ENCODE results near the gene SETD4.
"Not testable (repeated sequence)": the region's sequence is repeated elsewhere in the genome, so short reads cannot be mapped to it uniquely, and the experiment has no call there.

Gene SETD4

GRCh38 chr21:36060159-36060921 is at the start of gene SETD4:
Gene SETD4 (minus strand): TSS chr21:36060526. CDS start chr21:36058888, 1,638 bp downstream.
- peak; percentile 83 for DNase-seq (ENCODE audit: low spot score)

GRCh38 chr21:36109868-36110267 is 49.5 kb upstream of the SETD4 start:
- DNase-seq (ENCODE audit: low spot score): no peak

GRCh38 chr21:36105327-36105842 is 45.1 kb upstream of the SETD4 start:
- DNase-seq (ENCODE audit: low spot score): no peak

GRCh38 chr21:36104317-36105300 is 44.3 kb upstream of the SETD4 start:
- DNase-seq (ENCODE audit: low spot score): no peak

- DNase-seq (ENCODE audit: low spot score): no peak
Observed at GRCh38 chr21:36103434-36103833, 43.1 kb upstream of the SETD4 start.

GRCh38 chr21:36100971-36101641 is 40.8 kb upstream of the SETD4 start:
- no peak for DNase-seq (ENCODE audit: low spot score)

- DNase-seq (ENCODE audit: low spot score): not testable (repeated sequence)
Observed at GRCh38 chr21:36099695-36100211, 39.4 kb upstream of the SETD4 start.

- DNase-seq (ENCODE audit: low spot score): no peak
Observed at GRCh38 chr21:36099000-36099399, 38.7 kb upstream of the SETD4 start.

- DNase-seq (ENCODE audit: low spot score): no peak
Observed at GRCh38 chr21:36098182-36098532, 37.8 kb upstream of the SETD4 start.

GRCh38 chr21:36097427-36098181 is 37.3 kb upstream of the SETD4 start:
- DNase-seq (ENCODE audit: low spot score): no peak

- no peak for DNase-seq (ENCODE audit: low spot score)
Observed at GRCh38 chr21:36096398-36097290, 36.3 kb upstream of the SETD4 start.

GRCh38 chr21:36093512-36093911 is 33.2 kb upstream of the SETD4 start:
- DNase-seq (ENCODE audit: low spot score): no peak

- DNase-seq (ENCODE audit: low spot score): no peak
Observed at GRCh38 chr21:36092681-36093080, 32.4 kb upstream of the SETD4 start.

GRCh38 chr21:36089946-36090345 is 29.6 kb upstream of the SETD4 start:
- DNase-seq (ENCODE audit: low spot score): no peak

GRCh38 chr21:36087362-36088138 is 27.2 kb upstream of the SETD4 start:
- no peak for DNase-seq (ENCODE audit: low spot score)

- DNase-seq (ENCODE audit: low spot score): no peak
Observed at GRCh38 chr21:36082237-36082664, 21.9 kb upstream of the SETD4 start.

GRCh38 chr21:36080386-36080785 is 20.1 kb upstream of the SETD4 start:
- DNase-seq (ENCODE audit: low spot score): no peak

GRCh38 chr21:36079671-36080070 is 19.3 kb upstream of the SETD4 start:
- DNase-seq (ENCODE audit: low spot score): no peak

GRCh38 chr21:36079010-36079649 is 18.8 kb upstream of the SETD4 start:
- DNase-seq (ENCODE audit: low spot score): no peak

All from HuH-7.5 (cell line).